Activated CD4-positive, alpha-beta T cell treated with anti-CD3 and anti-CD28 coated beads for 24 hours (primary cell): ENCODE measurements around the gene ZNF592.
"Not testable (repeated sequence)": the region's sequence is repeated elsewhere in the genome, so short reads cannot be mapped to it uniquely, and the experiment has no call there.

Experiments used
- DNase-seq, 2 donors: peaks; one replicate each; pipeline ENCODE4 v3.0.0-alpha.2; 2020; ENCODE audit warnings: low read depth in 2 of 2

The ZNF592 gene

DNA sequence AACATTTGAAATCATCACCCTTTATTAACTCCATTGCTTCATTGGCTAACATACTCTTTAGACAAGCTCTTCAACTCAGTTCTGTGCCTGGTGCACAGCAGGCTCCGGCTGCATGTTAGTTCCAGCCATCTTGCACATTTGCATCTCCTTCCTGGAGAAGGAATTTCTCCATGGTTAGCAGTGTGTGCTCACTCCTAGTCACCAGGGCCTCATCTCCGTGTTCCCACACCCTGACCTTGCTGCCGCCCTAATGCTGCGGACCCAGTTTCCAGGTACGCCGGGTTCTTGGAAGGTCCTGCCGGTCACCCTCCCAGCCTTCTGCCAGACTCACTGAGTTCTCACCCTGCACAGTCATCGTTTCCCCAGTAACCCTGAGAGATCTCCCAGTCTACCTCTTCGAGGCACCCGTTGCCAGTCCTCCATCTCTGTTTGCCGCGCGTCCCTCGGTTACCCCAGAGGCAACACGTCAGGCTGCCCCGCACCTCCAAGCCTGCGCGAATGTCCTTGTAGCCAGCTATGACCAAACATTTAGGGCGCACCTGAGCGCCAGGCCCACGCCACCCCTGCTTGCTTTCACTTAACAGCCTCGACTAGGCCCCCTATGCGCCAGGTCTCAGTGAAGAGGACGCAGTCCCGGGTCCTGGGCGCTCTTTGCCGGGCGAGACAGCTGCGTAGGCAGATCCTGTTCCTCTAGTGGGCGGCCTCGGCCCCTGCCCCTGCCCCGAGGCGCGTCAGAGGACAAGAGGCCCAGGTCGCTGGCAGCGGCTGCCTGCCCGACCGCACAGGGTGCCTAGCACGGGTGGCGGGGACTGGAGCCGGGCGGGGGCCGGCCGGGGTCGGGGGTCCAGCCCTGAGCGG, 747 bp upstream of the ZNF592 start:
- DNase-seq: peak; percentile 46 to 48

DNA sequence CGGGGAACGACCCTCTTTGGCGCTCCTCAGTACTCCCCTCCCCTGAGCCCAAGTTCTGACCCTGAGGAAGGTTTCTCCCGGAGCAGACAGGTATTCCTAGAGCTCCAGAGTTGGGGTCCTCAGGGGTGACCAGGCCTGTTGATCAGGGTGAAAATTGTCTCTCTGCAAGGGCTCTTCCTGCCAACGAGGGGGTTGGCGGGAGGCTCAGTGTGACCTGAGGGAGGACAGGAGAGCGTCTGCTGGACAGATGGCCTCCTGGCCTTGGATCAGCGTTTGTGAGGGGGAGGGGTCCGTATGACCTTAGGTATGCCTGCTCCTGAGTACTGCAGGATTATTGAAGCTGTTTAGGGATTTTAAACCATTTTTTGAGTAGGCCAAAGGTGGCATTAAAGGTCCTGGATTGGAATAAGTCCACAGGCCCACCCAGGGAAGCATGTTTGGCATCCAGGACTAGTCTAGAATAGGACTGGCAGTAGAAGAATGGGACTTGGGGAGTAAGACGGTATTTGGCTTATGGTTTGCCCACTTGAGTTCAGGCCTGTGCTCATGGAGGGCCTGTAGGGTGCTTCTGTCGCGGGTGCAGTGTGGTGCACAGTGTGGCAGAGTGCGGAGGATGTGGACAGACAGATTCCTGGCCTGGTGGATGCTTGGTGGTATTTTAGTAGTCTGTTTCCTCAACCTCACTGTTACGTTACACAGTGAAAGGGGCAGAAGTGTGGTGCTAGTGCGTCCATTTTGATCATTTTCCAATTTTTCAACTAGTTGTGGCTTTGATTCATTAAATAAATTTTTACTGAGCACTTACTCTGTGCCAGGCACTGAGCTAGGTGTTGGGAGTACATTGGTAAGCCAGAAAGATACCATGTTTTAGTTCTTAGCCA, 959 bp downstream of the ZNF592 start:
- DNase-seq: peak in 1 of 2 donors; percentile 27

DNA sequence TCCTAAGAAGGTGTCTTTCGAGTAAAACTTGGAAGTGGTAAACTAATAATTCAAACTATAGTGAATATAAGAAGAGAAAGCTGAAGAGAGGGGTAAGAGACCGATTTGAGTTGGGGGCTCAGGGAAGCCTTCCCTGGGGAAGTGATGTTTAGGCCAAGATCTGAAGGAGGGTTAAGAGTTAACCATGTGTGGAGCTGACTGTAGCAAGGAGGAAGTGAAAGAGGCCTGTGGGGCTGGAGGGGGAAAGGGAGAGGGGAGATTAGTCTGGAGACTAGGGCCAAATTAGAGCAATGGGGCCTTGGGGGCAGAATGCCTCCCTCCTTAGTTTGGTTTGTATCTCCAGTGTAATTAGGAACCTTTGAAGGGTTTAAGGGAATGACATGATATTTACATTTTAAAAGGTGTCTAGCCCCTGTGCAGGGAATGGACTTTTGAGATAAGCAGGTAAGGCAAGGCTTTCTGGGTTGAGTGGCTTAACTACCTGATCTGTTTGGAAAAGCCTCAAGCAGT, 2.2 kb downstream of the ZNF592 start:
- DNase-seq: no peak

- DNase-seq: not testable (repeated sequence)
Measured at GRCh38 chr15:84751721-84752120, 3.3 kb downstream of the ZNF592 start.

DNA sequence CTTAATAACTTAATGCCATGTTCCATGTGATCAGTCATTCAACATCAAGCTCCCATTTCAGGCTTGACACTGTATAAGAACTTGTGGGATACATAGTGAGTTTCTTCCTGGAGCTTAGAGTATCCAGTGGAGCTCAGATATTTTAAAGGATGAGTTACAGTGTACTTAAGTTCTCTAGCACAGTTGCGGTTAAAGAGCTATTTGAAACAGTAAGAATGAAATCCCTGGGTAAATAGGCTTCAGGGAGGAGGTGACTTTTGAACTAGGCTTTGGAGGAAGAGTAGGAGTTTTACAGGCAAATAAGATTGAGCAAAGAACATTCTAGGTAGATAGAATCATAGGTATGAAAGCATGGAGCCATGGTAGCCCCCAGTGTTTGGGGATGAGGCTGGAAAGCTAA, 3.8 kb downstream of the ZNF592 start:
- no peak for DNase-seq

DNA sequence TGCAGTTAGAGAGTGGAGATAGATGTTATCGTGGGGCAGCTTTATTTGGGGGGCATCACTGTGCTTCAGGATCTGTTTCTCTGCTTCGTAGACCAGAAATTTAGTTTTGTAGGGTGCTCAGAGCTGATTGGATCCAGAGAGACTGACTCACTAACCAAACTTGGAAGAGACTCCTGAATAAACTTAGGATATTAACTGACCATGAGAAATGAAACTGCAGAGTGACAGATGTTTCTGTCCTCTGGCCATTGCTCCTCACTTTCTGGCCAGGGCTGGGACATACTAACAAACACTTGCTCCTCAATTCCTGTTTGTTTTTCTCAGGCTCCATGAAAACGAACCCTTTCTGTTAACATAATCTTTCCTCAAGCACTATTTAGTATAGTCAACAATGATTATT, 4.3 kb downstream of the ZNF592 start:
- DNase-seq: no peak

DNA sequence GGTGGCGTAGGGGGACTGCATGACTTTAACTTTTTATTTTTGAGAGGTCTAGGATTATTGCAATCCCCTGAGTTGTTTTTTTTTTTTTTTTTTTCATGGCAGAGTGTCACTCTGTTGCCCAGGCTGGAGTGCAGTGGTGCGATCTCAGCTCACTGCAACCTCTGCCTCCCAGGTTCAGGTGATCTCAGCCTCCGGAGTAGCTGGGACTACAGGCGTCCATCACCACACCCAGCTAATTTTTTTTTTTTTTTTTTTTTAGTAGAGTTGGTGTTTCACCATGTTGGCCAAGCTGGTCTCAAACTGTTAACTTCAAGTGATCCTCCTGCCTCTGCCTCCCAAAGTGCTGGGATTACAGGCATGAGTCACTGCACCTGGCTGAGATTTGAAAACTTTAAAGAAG, 6.5 kb downstream of the ZNF592 start:
- not testable (repeated sequence) for DNase-seq

DNA sequence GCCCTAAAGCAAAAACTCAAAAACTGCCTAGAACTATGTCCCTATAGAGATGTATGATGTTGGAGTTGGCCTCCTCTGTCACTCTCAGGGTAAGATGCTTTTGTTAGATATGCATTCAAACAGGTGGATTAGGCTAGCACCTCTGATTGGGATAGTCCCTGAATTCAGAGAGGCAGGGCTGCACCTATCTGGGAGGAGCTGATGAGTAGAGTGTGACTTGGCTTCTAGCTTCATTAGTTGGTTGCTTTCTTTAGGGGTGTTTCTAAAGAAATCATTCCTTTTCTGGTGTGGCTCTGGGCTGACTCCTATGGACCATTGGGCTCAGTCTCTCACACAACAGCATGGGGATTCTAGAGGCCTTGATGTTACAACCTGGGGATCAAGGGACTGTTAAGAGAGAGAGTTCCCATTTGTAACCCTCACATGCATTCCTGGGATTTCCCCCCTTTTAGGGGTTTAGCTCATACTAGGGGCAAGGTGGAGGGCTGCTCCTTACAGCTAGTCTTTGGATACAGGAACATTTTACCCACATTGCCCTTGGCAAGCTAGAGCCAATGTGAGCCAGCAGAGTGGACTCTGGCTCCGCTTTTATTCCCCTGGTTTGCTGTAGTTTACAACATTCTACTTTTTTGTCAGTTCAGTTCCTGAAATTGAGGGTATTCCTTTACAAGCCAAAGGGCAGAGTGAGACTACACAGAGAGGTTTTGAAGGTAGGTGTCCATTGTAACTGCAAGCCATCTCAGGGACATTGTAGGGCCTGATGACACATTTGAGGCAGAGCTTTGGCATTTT, 7.5 kb downstream of the ZNF592 start:
- DNase-seq: no peak

DNA sequence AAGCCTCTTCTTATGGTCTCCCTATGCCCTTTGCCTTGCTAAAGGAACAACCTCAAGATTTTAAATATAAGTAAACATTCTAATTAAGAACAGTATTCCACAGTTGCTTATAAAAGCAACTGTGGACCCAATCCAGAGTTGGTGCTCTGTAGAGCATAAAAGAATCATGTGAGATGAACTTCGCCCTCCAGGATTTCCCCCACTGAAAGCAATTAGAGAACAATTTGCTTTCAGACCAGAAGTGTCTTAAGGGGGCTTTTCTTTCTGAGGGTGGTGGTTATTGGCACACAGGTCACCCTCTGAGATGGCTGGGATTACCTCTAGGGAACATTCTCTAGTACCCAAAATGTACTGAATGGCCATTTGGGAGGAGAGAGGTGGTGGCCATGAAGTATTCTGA, 10.6 kb downstream of the ZNF592 start:
- DNase-seq: no peak

- DNase-seq: no peak
Measured at GRCh38 chr15:84760219-84760618, 11.8 kb downstream of the ZNF592 start.

DNA sequence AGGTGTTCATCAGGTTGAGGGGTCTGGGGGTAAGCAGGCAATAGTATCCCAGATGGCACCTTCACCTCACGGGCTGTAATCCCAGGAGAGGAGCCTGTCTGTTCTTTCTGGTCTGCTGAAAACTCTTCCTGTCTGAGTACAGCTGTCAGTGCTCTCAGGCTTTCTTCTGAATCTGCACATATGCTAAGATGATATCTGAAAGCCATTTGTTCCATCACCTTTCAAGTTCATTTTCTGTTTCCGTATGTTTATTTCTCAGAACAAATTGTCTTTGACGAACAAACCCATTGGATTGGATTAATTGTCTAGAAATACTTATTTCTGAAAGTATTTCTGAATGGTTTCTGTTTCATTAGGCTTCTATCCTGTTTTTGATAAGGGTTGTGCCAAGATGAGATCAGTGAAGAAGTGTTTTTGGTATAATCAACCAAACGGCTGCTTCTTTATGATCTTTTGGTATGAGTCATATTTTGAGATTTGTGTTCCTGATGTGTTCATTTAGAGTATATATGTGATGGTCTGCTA, 13.3 kb downstream of the ZNF592 start:
- no peak for DNase-seq

DNA sequence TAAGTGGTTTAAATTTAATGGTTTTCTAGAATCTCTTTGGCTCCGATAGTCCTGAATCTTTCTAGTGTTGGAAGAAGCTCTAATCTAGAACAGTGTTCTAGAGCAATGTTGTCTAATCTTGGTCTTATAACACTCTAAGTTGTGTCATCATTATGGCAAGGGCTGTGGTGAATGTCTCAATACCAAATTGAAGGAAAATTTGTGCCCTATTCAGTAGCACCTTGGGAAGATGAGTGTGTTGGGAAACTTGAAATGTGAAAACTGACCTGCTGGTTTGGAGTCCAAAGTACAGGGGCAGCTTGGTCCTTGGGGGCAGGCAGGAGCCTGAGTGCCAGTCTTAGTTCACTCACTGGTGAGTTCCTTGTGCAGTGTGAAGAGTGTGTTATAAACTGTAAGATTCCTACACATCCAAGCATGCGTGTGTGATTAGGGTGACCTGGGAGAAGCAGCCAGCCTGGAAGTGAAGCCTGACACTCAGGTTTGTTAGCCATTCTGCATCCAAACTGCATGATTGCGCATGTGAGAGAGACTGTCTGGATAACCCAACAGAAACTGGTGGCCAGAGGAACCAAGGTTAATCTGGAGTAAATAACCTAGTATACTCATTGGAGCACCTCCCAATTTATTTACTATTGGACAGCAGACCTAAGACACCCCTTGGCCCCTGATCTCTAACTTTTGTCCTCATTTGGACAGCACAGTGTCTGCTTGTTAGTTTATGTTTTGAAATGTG, 14.6 kb downstream of the ZNF592 start:
- DNase-seq: no peak

GRCh38 chr15:84764585-84764984, 16.2 kb downstream of the ZNF592 start:
- no peak for DNase-seq

DNA sequence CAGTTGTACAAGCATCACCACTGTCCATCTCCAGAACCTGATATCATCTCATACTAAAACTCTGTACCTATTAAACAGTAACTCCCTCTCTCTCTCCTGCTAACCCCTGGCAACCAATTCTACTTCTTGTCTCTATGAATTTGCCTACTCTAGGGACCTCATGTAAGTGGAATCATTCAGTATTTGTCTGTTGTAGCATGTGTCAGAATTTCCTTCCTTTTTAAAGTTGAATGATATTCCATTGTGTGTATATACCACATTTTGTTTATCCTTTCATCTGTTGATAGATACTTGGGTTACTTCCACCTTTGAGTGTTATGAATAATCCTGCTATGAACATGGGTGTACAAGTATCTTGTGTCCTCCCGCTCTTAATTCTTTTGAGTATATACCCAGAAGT, 16.6 kb downstream of the ZNF592 start:
- no peak for DNase-seq

DNA sequence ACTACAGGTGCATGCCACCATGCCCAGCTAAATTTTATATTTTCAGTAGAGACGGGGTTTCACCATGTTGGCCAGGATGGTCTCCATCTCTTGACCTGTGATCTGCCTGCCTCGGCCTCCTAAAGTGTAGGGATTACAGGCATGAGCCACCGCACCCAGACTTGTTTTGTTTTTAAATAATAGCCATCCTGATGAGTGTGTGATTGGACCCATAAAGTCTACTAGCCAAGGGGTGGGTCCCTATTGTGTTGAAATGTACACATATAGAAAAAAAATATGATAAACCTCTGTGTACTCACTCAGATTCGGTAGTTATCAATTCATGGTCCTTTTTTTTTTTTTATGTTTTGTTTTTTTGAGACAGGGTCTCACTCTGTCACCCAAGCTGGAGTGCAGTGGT, 17.3 kb downstream of the ZNF592 start:
- DNase-seq: no peak

- no peak for DNase-seq
Measured at GRCh38 chr15:84766461-84767035, 18.2 kb downstream of the ZNF592 start.

- DNase-seq: no peak
Measured at GRCh38 chr15:84772031-84772430, 23.6 kb downstream of the ZNF592 start.

- no peak for DNase-seq
Measured at GRCh38 chr15:84772467-84772866, 24.1 kb downstream of the ZNF592 start.

DNA sequence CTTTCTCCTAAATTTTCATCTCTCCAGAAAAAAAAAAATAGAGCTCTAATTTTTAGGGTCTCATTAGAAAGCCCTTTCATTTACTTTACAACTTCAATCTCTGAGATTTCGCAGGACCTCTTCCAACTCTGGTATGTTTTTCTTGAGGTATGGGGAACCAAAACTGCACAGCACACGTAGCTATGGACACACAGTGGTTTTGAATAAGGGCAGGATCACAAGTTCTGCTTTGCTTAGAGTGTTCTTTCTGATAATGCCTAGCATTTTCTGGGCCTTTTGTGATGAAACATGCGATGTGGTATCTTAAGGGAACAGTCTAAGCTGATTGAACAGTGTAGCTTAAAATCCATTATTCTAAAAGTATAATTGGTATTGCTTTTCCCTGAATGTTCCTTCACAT, 25.3 kb downstream of the ZNF592 start:
- DNase-seq: no peak

GRCh38 chr15:84775867-84776449, 27.6 kb downstream of the ZNF592 start:
- DNase-seq: no peak
